ENCODE data around the gene PIK3CB.

DNA sequence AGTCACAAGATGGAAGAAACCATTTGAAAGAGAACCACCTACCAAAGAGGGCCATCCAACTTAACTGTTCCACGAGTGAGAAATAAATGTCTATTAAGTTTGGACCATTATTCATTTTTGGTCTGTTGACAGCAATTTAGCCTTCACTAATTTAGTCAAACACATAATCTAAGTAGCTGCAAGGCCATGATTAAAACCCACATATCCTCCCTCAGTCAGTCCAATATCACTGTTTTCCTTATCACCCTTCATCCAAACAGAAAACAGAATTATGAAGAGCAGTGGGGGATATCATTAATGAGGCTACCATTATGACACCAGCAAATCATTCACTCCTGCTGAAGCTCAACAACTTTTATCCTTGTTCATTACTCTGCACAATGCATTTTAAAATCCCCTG, 52.0 kb downstream of the PIK3CB start:
- TF ChIP-seq, protein P1, sequence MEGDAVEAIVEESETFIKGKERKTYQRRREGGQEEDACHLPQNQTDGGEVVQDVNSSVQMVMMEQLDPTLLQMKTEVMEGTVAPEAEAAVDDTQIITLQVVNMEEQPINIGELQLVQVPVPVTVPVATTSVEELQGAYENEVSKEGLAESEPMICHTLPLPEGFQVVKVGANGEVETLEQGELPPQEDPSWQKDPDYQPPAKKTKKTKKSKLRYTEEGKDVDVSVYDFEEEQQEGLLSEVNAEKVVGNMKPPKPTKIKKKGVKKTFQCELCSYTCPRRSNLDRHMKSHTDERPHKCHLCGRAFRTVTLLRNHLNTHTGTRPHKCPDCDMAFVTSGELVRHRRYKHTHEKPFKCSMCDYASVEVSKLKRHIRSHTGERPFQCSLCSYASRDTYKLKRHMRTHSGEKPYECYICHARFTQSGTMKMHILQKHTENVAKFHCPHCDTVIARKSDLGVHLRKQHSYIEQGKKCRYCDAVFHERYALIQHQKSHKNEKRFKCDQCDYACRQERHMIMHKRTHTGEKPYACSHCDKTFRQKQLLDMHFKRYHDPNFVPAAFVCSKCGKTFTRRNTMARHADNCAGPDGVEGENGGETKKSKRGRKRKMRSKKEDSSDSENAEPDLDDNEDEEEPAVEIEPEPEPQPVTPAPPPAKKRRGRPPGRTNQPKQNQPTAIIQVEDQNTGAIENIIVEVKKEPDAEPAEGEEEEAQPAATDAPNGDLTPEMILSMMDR (conservative IDR thresholded peaks at IDR 0.05 in 1 of 2, IDR thresholded peaks at IDR 0.05 in 1 of 2; ENCODE audit: extremely low read depth in 1 of 2, insufficient read depth in 1 of 2, low read depth in 1 of 2, low read length in 2 of 2), result no peak
- TF ChIP-seq EZH2 (IDR thresholded peaks at IDR 0.05; ENCODE audit: borderline replicate concordance, low read length), result no peak
